NAMALWA (cell line): ENCODE data around the gene FRZB.
A peak's percentile ranks its signal among the peaks of the same experiment; 100 is the strongest.
"Not testable (repeated sequence)": the region's sequence is repeated elsewhere in the genome, so short reads cannot be mapped to it uniquely, and the experiment has no call there.

Experiments used
- DNase-seq: peaks from one replicate; pipeline ENCODE4 v3.0.0-alpha.2; 2015; ENCODE audit warnings: low spot score

Gene FRZB

DNA sequence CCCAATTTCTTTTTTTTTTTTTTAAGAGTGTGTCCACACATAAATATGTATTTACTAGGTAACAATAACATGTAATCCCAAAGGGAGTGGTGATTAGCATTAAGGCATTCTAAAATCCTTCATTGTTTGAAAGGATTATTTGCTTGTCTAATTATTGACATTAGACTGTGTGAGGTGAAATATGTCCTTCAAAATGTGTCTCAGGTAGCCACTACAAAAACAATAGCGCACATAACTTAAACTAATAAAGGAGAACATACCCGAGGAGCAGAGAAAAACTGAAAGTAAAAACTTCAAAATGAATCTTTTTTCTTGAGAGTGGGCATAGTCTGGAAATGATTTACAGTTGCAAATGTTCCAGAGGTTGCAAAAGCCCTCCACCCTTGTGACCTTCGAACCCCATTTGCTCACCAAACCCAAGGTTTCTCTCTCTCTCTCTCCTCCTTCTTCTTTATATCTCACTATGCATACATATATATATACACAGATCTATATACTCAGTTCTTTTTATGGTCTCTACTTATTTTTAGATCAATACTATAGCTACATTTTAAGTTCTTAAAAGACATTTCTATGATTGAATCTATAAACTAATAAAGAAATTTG, 24.4 kb upstream of the FRZB start:
- no peak for DNase-seq

DNA sequence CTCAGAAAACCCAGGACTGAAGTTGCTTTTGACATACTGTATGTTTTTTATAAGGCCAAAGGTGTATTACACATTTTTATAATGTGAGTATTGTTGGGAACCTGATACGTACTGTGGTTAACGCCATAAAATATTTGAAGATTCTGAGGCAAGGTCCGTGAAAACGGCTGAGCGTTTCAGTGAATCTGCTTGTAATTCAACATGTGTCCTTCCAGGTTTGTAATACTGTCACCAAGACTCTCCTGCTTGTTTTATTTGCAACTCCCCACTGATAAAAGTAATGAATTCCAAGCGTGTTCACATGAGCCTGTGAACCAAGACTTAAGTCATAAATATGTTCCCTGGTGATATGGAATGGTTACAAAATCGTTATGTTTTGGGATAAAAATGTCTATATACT, 23.9 kb upstream of the FRZB start:
- DNase-seq = no peak

DNA sequence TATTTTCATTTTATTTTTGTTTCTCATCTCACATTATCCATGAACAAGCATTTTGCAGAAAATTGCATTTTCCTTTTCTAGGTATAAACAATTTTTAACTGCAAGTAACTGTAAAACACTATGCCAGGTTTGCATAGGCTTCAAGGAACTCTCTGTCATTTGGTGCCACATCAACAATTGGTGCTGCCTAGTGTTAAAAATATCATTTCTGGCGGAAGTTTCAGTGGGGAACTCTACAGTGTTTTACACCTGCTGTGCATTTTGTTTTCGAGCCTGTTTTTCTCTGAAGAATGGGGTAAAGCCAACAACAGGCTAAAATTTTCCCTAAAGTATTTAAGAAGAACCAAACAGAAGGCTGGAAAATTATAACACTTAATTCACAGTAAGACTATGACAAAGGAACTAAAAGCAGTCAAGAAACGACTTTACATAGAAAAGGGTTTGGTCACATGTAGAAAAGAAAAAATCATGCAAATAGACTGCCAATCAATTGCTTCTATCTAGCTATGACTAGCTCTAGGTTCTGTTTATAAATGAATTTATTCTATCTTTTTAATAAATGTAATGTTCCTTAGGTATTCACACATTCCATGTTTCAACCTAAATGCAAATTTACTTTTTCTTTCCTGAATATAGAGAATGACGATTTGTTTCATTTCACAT, 21.4 kb upstream of the FRZB start:
- DNase-seq = peak; percentile 48

DNA sequence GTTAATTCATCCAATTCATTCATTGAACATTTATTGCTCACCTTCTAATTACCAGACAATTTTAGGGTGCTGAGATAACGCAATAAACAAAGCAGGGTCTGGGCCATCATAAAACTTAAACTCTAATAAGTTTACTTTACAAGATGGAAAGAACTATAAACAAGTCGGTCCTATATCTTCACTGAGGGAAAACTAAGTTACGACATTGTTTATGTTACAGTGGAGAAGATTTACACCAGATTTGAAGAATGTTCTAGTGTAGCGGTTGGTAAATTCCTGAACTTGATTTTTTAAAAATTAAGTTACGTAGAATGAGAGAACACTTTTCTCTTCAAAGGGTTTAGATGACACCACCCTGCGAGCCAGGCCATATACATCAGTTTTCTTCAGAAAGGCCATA, 20.7 kb upstream of the FRZB start:
- no peak for DNase-seq

DNA sequence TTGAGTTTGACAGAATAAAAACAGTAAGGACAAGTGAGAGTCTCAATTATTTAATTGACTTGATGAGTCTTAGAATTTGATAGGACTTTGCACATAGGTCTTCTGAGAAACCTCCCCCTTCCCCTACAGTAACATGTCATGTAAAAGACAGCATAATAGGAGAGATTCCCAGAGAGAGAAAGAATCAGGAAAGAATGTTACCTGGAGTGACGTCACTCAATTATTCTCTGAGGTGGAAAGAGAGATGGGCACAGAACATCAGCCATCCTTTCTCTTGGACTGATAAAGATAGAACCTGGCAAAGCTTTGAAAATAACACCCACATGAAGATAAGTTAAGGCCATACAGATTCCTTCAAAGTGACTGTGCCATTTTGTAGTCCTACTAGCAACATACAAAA, 19.3 kb upstream of the FRZB start:
- no peak for DNase-seq

DNA sequence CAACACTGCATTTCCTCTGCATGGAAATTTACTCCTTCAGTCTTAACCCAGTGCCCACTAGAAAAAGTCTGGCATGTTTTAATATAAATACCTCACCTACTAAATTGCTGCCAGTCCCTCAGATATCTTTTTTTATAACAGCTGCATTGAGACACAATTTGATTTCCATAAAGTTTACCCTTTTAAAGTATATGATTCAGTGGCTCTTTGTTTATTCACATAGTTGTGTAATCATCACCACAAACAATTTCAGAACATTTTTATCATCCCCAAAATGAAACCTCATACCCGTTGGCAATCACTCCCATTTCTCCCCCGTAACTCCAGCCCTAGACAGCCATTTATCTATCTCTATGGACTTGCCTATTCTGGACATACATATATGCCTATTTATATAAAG, 17.0 kb upstream of the FRZB start:
- no peak for DNase-seq

DNA sequence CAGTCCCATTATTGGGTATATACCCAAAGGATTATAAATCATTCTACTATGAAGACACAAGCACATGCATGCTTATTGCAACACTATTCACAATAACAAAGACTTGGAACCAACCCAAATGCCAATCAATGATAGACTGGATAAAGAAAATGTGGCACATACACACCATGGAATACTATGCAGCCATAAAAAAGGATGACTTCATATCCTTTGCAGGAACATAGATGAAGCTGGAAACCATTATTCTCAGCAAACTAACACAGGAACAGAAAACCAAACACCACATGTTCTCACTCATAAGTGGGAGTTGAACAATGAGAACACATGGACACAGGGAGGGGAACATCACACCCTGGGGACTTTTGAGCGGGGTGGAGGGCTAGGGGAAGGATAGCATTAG, 13.7 kb upstream of the FRZB start:
- DNase-seq = not testable (repeated sequence)

DNA sequence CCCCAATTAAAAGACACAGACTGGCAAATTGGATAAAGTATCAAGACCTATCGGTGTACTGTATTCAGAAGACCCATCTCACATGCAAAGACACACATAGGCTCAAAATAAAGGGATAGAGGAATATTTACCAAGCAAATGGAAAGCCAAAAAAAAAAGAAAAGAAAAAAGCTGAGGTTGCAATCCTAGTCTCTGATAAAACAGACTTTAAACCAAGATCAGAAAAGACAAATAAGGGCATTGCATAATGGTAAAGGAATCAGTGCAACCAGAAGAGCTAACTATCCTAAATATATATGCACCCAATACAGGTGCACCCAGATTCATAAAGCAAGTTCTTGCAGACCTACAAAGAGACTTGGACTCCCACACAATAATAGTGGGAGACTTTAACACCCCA, 10.2 kb upstream of the FRZB start:
- not testable (repeated sequence) for DNase-seq

DNA sequence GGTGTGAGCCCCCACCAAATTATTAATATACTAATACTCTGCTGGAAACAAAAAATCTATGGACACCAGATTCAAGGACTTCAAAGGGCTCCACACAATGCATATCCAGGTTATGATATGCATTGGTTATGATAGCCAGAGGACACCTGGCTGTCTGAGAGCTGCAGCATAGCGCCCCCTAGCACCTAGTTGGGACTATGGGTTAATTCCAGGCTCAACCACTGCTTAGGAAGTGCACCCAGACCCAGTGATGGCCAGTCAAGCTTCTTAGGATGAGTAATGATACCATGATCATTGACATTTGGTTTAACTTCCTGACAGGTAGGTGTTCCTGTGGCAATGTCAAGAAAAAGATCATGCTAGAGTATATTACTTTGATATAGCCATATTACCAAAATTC, 3.8 kb upstream of the FRZB start:
- DNase-seq = peak; percentile 36

DNA sequence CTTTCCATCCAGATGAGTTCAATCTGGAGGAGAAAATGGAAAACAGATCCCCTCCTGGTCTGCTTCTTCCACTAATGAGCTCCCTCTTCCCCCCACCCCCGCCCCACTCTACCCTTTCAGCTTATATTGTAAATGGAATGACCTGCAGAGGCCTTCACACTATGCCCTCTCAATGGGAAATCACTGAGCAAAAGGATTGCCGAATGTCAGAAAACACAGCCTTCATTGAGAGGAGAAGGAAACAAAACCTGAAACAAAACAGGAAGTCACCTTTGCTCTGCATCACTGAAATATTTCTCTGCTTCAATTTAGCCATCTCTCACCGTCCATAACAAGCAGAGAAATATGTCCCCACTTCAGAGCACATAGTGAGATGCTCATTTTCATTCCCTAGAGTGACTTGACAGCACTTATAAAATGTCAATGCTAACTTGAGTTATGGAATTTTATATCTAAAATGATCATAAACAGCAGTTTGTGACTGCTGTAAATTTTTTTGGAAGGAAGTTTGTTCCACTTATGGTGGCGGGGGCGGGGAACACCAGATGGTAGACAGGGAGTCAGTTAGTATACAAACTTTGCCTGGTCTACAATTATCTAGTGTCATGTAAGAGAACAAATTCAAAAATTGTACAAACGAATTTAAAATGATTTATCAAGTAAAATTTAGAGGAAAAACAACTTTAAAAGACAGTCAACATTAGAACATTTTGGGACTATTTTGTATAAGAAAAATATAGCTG, 1.8 kb upstream of the FRZB start:
- DNase-seq = peak; percentile 36

DNA sequence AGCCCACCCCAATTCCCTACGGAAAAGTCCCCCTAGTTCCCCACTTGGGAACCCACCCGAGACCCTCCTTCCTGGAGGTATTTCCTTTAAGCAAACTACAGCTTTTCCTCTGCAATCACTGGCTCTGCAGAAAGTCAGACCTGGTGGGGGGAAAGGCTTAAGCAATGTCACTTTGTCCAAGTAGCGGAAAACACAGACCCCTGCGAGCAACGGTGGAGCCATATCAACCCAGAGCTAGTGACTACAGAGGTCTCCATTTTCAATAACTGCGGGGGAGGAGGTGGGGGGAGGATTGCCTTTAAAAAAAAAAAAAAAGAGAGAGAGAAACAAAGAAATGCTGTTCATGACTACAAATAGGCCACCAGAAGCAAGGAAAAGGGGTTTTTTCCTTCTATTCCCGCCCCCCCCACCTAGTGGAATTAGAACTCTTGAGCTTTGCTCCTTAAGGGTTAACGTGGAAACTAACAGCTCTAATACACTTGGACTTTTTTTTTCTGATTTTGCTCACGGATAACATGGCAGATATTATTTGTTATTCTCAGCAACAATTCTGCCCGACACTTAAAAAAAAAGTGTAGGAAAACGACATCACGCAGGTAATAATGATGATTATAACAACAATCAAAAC, 1.1 kb upstream of the FRZB start:
- DNase-seq = no peak

DNA sequence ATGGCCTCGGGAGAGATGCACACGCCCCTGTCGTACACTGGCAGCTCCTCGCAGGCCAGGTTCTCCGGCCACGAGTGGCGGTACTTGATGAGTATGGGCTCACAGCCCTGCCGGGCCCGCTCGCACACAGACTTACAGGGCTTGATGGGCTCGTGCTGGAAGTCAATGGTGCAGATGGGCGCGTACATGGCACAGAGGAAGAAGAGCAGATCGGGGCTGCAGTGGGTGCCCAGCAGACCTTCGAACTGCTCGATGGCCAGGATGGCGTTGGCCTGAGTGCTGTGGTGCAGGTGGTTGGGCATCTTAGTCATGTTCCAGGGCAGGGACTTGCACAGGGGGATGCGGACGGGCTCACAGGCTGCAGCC, 359 bp downstream of the FRZB start:
- DNase-seq = no peak

DNA sequence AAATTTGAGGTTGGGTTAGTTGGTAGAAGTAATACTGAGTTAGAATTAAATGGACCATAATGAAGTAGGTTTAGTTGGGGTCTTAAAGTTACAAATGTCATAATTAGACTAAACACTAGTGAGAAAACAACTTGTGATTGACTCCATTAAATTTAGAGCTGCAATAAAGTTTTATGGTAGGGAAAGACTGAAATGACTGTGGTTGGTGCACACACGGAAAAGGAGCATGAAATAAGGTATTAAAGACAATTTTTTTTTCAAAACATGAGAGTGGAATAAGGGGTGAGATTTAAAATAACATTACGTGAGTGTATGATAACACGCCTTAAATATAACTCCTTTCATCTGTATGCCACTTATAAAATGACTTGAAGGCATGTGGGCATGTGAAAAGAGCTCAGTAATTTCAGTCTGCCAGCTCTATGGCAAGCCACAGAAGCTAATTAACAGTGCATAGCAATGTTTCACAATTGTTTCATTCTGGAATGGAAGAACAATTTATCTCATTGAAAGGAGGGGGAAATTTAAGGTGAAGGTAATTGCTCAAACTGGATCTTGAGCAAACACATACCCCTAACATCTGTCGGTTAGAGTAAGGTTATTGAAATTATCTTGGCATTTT, 1.4 kb downstream of the FRZB start:
- no peak for DNase-seq

DNA sequence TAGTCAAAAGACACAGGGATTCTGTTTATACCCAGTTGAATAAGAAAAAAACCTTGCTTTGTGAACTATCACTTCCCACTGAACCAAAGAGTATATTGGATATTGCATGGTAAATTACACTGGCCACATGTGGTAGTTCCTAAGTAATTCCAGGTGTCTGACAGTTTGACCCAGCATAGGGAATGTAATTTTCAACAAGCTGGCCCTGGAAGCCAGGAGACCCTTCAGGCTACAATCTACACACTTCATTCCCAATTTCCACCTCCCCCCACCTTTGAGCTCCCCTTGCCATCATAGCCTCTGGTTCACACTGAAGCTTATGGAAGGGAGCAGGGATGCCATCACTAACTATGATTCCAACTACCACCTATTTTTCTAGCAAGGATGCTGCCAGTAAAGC, 2.8 kb downstream of the FRZB start:
- no peak for DNase-seq

DNA sequence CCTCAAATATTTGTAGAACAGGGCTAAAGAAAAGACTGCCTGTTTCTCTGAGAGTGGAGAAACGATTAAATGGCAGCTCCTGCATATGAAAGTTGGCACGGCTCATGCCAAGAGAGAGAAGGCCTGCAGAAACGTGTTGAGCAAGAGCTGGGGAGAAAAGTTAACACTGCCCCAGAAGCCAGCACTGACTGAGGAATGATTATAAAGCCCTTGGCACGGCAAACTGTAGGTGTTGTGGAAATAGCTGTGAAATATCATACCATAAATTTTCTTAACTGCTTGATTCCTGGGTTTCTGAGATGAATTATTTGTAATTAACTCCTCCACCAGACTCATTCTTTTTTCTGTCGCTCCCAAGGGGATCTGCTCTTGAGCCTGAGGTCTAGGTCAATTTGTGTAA, 4.3 kb downstream of the FRZB start:
- DNase-seq = no peak

DNA sequence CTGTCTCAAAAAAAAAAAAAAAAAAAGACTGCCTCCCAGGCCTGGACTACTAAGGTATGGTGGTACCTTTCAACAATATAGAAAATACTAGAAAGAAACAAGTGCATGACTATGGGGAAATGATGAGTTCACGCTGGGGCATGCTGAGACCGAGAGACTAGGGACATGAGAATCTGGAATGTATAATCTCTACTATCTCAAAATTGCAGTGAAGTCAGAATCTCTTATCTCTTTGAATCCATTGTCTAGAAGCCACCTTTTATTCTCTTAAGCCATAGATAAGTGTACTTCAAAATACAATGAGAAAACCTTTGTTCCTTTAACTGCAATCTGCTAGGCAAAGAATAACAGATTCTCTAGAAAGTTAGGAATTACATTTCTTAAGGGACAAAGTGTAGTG, 5.6 kb downstream of the FRZB start:
- no peak for DNase-seq

DNA sequence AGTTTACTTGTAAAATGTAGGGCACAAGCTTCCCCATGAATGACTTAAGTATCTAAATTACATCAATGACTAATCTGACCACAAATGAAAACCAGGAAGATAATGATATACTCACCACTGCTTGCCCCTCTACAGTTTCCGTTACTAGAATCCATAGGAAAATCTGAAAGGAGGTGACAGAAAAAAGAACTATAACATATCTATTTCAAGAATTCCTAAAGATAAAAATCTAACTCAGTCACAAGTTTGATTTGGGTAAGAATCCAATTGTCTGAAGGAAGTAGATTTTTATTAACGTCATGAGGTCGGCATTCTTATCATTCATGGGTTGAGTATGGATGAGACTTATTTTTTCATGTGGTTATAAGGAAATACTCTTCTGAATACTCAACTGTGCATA, 7.8 kb downstream of the FRZB start:
- DNase-seq = no peak

DNA sequence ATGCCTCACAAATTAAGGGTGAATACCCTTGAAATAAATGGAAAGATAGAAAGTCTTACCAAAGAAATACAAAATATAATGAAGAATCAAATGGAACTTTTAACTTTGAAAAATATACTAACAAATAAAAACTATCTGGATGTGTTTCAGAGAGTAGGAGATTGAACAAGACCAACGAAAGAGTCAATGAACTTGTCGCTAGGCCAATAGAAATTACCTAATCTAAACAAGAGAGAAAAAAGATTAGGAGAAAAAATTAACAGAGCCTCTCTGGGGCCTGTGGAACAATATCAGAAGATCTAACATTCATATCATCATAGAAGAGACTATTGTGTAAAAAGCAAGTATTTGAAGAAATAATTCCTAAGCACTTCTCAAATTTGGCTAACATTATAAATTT, 11.1 kb downstream of the FRZB start:
- no peak for DNase-seq

DNA sequence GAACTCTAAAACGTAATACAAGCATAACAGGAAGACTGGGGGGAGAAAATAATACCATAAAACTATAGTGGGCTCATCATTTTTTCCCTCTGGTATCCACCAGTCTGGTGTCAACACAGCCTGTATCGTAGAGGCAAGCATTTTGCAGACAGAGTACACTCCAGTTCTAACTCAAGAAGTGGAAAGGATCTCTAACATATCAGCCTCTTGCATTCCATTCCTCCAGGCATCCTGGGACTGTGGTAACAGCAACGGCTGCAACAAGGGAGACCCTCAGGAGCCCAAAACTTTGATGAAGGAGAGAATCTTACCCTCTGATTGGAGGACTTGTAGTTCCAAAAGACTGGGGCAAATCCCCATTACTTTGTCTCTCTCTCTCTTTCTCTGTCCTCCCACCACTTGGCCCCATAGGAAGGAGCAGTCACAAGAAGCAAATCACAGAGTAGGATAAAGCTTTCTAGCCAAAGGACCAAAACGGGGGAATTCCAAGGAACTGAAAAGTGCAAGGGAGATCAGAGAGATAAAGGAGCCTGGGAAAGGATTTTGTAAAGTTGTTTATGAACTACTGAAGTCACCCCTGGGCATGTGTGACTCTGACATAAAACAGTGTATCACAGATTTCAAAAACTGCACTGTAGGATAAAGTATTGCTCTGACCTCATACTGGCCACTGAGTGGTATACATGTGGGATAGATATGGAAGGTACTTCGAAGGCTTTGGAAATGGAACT, 11.9 kb downstream of the FRZB start:
- DNase-seq = no peak

DNA sequence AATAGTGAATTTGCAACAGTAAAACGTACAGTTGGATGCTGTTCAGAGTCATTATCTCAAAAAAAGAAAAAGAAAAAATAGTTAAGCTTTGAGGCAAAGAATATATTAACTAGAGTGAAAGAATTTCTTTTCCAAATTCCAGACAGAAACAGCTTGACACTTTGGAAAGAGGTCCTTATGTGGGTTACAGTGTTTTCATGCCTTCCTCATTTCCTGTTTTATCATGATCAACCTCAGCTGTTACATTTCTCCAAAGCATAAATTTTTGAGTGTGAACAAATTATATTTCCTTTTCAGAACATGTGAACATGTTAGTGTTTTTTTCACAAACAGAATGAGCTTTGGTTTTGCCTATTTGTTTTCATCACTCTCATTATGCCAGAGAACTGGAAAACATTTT, 13.6 kb downstream of the FRZB start:
- DNase-seq = no peak

DNA sequence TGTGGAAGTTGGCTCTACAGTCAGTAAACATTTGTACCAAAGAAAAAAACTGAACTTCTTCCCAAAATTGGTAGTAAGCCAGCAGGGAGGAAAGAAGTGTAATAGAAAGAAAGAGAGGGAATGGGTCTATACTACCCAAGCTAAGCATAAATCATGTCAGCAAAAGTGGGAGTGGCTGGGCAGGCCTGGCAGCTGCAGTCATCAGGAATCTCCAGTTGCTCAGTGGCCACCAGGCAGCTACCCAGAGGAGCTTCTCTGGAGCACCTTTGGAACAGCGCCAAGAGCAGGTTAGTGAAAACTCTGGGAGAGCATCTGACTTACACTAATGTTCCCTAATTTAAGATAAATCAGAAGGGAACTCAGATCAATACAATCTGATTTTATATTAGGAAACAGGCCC, 14.3 kb downstream of the FRZB start:
- DNase-seq = no peak

DNA sequence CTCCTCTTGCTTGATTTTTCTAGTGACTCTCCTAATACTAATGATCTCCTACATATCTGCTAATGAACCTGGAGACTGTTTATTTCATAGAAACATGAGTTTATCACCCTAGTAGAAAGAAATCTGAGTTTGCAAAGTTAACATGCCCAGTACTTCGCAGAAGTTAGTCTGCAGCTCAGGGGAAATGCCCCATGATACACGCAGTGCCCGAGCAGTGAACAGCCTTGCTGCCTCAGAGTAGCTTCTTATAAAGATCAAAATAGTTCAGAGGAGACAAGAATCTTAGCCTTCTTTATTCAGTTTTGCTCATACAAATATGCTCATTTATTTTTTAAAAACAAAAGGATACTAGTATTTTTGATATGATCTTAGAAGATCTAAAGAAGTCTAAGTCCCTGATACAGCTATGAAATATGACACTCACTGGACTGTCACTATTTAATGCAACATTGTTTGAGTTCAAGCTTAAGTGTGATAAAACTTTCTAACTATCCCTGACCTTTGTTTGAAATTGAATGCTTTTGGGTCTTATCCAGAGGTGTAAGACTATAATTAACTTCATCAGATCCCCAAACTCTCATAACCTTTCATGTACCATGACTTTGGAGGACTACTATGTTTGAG, 20.5 kb downstream of the FRZB start:
- no peak for DNase-seq
